Ishikawa (cell line): Measurements from ENCODE around the gene TXNDC5.

ENCODE experiments used
- CREB1 ChIP-seq: IDR thresholded peaks from 2 replicates; pipeline ENCODE4 v1.6.1; 2012; ENCODE audit warnings: low read depth
- EGR1 ChIP-seq: IDR thresholded peaks from 2 replicates; pipeline ENCODE4 v1.6.1; 2012
- EP300 ChIP-seq: IDR thresholded peaks from 2 replicates; pipeline ENCODE4 v1.6.1; 2012; ENCODE audit warnings: borderline replicate concordance
- MAX ChIP-seq: IDR thresholded peaks from 2 replicates; pipeline ENCODE4 v1.6.1; 2012
- NFIC ChIP-seq: IDR thresholded peaks from 2 replicates; pipeline ENCODE4 v1.6.1; 2012
- RAD21 ChIP-seq: IDR thresholded peaks from 2 replicates; pipeline ENCODE4 v1.6.1; 2012; ENCODE audit warnings: low read depth
- TAF1 ChIP-seq: IDR thresholded peaks from 2 replicates; pipeline ENCODE4 v1.6.1; 2012; ENCODE audit warnings: low read depth, mild to moderate bottlenecking
- TCF12 ChIP-seq: IDR thresholded peaks from 2 replicates; pipeline ENCODE4 v1.6.1; 2012; ENCODE audit warnings: low read depth
- USF1 ChIP-seq: IDR thresholded peaks from 2 replicates; pipeline ENCODE4 v1.6.1; 2012
- YY1 ChIP-seq: IDR thresholded peaks from 2 replicates; pipeline ENCODE4 v1.6.1; 2012; ENCODE audit warnings: low read depth
- TF ChIP-seq, protein P1 (sequence below): IDR thresholded peaks from 2 replicates; pipeline ENCODE4 v1.6.1; 2012; ENCODE audit warnings: low read depth, mild to moderate bottlenecking

DNA sequence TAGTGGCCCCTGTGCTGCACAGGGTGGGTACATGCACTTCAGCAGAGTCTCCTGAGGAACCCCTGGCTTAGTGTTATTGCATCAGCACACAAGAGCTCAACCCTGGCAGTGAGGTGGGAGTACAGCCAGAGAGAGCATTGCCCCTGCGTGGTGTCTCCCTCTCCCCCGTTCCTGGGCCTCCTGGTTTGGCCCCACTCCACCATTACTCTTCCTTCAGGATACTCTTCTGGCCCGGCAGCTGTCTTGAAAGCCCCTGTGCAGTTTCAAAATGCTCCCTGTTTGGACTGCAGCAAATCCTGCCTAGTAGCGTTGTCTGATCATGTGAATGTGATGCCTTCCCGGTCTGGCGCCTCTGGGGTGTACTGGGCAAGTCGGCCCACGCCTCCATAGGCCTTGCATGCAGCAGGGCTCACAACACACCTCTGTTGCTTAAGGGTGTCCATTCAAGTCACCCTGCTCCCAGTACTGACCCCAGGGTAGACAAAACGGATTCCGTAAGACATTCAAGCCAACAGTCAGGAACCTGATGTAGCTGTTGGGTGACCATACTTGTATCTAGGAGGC lies 32.1 kb downstream of the TXNDC5 start:
- no peak for TF ChIP-seq EGR1
- no peak for TF ChIP-seq YY1
- no peak for TF ChIP-seq TCF12
- TF ChIP-seq RAD21, result no peak
- TF ChIP-seq MAX, result no peak
- TF ChIP-seq, protein P1, sequence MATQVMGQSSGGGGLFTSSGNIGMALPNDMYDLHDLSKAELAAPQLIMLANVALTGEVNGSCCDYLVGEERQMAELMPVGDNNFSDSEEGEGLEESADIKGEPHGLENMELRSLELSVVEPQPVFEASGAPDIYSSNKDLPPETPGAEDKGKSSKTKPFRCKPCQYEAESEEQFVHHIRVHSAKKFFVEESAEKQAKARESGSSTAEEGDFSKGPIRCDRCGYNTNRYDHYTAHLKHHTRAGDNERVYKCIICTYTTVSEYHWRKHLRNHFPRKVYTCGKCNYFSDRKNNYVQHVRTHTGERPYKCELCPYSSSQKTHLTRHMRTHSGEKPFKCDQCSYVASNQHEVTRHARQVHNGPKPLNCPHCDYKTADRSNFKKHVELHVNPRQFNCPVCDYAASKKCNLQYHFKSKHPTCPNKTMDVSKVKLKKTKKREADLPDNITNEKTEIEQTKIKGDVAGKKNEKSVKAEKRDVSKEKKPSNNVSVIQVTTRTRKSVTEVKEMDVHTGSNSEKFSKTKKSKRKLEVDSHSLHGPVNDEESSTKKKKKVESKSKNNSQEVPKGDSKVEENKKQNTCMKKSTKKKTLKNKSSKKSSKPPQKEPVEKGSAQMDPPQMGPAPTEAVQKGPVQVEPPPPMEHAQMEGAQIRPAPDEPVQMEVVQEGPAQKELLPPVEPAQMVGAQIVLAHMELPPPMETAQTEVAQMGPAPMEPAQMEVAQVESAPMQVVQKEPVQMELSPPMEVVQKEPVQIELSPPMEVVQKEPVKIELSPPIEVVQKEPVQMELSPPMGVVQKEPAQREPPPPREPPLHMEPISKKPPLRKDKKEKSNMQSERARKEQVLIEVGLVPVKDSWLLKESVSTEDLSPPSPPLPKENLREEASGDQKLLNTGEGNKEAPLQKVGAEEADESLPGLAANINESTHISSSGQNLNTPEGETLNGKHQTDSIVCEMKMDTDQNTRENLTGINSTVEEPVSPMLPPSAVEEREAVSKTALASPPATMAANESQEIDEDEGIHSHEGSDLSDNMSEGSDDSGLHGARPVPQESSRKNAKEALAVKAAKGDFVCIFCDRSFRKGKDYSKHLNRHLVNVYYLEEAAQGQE, result no peak
- no peak for TF ChIP-seq CREB1
- no peak for TF ChIP-seq EP300
- TF ChIP-seq TAF1, result no peak
- no peak for TF ChIP-seq NFIC
- no peak for TF ChIP-seq USF1
